HCT116 (cell line): ENCODE data around the gene INTS2. TPM values are rescaled to one million over a fixed set of nuclear protein-coding genes. Genes with fewer than 3 reads are reported as not detected.

Experiments
- ATAC-seq: fragments of 200-7000 bp; cut with Tn5 transposase; 2 replicates; pipeline ENCODE4 v1.9.1; 2020; ENCODE audit warnings: mild to moderate bottlenecking, moderate library complexity
- BruUV-seq: library from RNA; stranded (reverse); fragments of 400-500 nt; replicated peaks from 2 replicates; lab custom pipeline; 2021; lab: Mats Ljungman, UMichigan
- CTCF ChIA-PET: fragments of 300-600 bp; sonication (Branson Sonifier 250); formaldehyde crosslinking; loops from one replicate; lab custom pipeline; 2021; ENCODE audit warnings: antibody characterized with exemption; lab: Charles Lee
- POLR2A ChIA-PET: fragments of 300-600, 350-600 bp; sonication (Branson Sonifier 250); formaldehyde crosslinking; loops from one replicate; lab custom pipeline; 2021; ENCODE audit warnings: antibody characterized with exemption; lab: Charles Lee
- RAD21 ChIA-PET, 2 experiments: fragments of 300-600 bp; sonication (Branson Sonifier 250); formaldehyde crosslinking; loops; one replicate each; lab custom pipeline; 2023; ENCODE audit warnings: low total read pairs in 2 of 2; ENCODE audit not compliant: uncharacterized antibody in 2 of 2, unreplicated experiment in 2 of 2, low non-redundant PET in 1 of 2; lab: Charles Lee
- DNase-seq: peaks from one replicate; pipeline ENCODE4 v3.0.0-alpha.2; 2010; ENCODE audit warnings: low read depth, low spot score
- H2AFZ ChIP-seq: fragments of 200-600 bp; shearing (Covaris generic), sonication (generic); 2 replicates; pipeline ENCODE4 v1.6.1; 2017; ENCODE audit warnings: low read depth, mixed run types, mixed read lengths, antibody characterized with exemption, low read length; ENCODE audit not compliant: poor library complexity, severe bottlenecking
- H3K27ac ChIP-seq: 2 replicates; pipeline ENCODE4 v1.5.1; 2012; ENCODE audit warnings: low read depth, low read length
- H3K27me3 ChIP-seq: fragments of 200-600 bp; sonication (generic); 2 replicates; pipeline ENCODE4 v1.6.1; 2016; ENCODE audit warnings: mixed run types, low read length, mixed read lengths; ENCODE audit not compliant: insufficient read depth
- H3K36me3 ChIP-seq, 2 experiments: fragments of 200-500 bp in 1 of 2; fragments of 200-600 bp in 1 of 2; sonication (Bioruptor generic) in 1 of 2; sonication (generic) in 1 of 2; 2 replicates each; pipeline versions ENCODE4 v1.5.1 to v1.6.1; 2014 to 2016; ENCODE audit warnings: low read length in 2 of 2, inconsistent platforms in 1 of 2, mixed read lengths in 1 of 2, mixed run types in 1 of 2; ENCODE audit not compliant: insufficient read depth in 2 of 2, control insufficient read depth in 1 of 2
- H3K4me1 ChIP-seq, 2 experiments: fragments of 200-600 bp in 1 of 2; sonication (generic) in 1 of 2; 2 replicates each; pipeline versions ENCODE4 v1.5.1 to v1.6.1; 2012 to 2017; ENCODE audit warnings: low read length in 2 of 2, inconsistent platforms in 1 of 2, mild to moderate bottlenecking in 1 of 2, mixed read lengths in 1 of 2, mixed run types in 1 of 2, moderate library complexity in 1 of 2; ENCODE audit not compliant: insufficient read depth in 2 of 2, control insufficient read depth in 1 of 2
- H3K4me2 ChIP-seq: fragments of 200-600 bp; sonication (generic); 2 replicates; pipeline ENCODE4 v1.6.1; 2017; ENCODE audit warnings: mixed run types, low read length, mixed read lengths
- H3K4me3 ChIP-seq, 2 experiments: fragments of 200-600 bp in 1 of 2; sonication (generic) in 1 of 2; replicated peaks in 1 of 2; 2 replicates each; pipeline ENCODE4 v1.5.1; 2011 to 2016; ENCODE audit warnings: low read length in 2 of 2, control low read depth in 1 of 2, low read depth in 1 of 2, mild to moderate bottlenecking in 1 of 2, mixed read lengths in 1 of 2, mixed run types in 1 of 2
- H3K79me2 ChIP-seq: fragments of 200-600 bp; sonication (generic); 2 replicates; pipeline ENCODE4 v1.6.1; 2017; ENCODE audit warnings: mild to moderate bottlenecking, mixed run types, low read length, moderate library complexity, mixed read lengths; ENCODE audit not compliant: insufficient read depth
- H3K9ac ChIP-seq: fragments of 200-600 bp; sonication (generic); 2 replicates; pipeline ENCODE4 v1.6.1; 2016; ENCODE audit warnings: low read length, mixed read lengths
- H3K9me2 ChIP-seq: fragments of 200-600 bp; sonication (generic), shearing (Covaris generic); 2 replicates; pipeline ENCODE4 v1.6.1; 2017; ENCODE audit warnings: mixed run types, mild to moderate bottlenecking, moderate library complexity; ENCODE audit not compliant: insufficient read depth
- H3K9me3 ChIP-seq, 2 experiments: fragments of 200-500 bp in 1 of 2; fragments of 200-600 bp in 1 of 2; sonication (Bioruptor generic) in 1 of 2; sonication (generic) in 1 of 2; 2 replicates each; pipeline ENCODE4 v1.6.1; 2014 to 2017; ENCODE audit warnings: low read length in 2 of 2, mixed read lengths in 2 of 2, inconsistent platforms in 1 of 2, low read depth in 1 of 2, mild to moderate bottlenecking in 1 of 2, mixed run types in 1 of 2, moderate library complexity in 1 of 2; ENCODE audit not compliant: control insufficient read depth in 1 of 2, insufficient read depth in 1 of 2
- H4K20me1 ChIP-seq: fragments of 200-600 bp; sonication (generic), shearing (Covaris generic); 2 replicates; pipeline ENCODE4 v1.6.1; 2017; ENCODE audit warnings: mixed run types, mild to moderate bottlenecking, moderate library complexity; ENCODE audit not compliant: insufficient read depth
- ATF3 ChIP-seq: IDR thresholded peaks from 2 replicates; pipeline ENCODE4 v1.6.1; 2012
- CBX3 ChIP-seq: IDR thresholded peaks from 2 replicates; pipeline ENCODE4 v1.6.1; 2012; ENCODE audit warnings: low read depth
- CEBPB ChIP-seq: IDR thresholded peaks from 2 replicates; pipeline ENCODE4 v1.6.1; 2012; ENCODE audit warnings: low read depth
- EZH2 ChIP-seq: fragments of 200-600 bp; sonication (generic); IDR thresholded peaks from 2 replicates; pipeline ENCODE4 v1.6.1; 2017; ENCODE audit warnings: antibody characterized with exemption, mixed run types
- EZH2phosphoT487 ChIP-seq: fragments of 200-600 bp; IDR thresholded peaks from 2 replicates; pipeline ENCODE4 v1.6.1; 2018; ENCODE audit warnings: antibody characterized with exemption, borderline replicate concordance
- JUND ChIP-seq: IDR thresholded peaks from 2 replicates; pipeline ENCODE4 v1.6.1; 2012
- MAX ChIP-seq: IDR thresholded peaks from 2 replicates; pipeline ENCODE4 v1.6.1; 2012
- POLR2A ChIP-seq: IDR thresholded peaks from 2 replicates; pipeline ENCODE4 v1.7.0; 2011; ENCODE audit warnings: borderline replicate concordance; ENCODE audit not compliant: insufficient read depth, insufficient read length; ENCODE audit errors: extremely low read depth
- POLR2AphosphoS5 ChIP-seq: IDR thresholded peaks from 2 replicates; pipeline ENCODE4 v1.6.1; 2011; ENCODE audit warnings: mild to moderate bottlenecking, low read depth, low read length, moderate library complexity
- RAD21 ChIP-seq: IDR thresholded peaks from 2 replicates; pipeline ENCODE4 v1.6.1; 2012; ENCODE audit warnings: low read depth, mild to moderate bottlenecking
- REST ChIP-seq: IDR thresholded peaks from 2 replicates; pipeline ENCODE4 v1.6.1; 2012; ENCODE audit warnings: low read depth
- SIN3A ChIP-seq: IDR thresholded peaks from 2 replicates; pipeline ENCODE4 v1.6.1; 2012; ENCODE audit warnings: low read depth
- SP1 ChIP-seq: IDR thresholded peaks from 2 replicates; pipeline ENCODE4 v1.6.1; 2012; ENCODE audit warnings: low read depth
- SRF ChIP-seq: IDR thresholded peaks from 2 replicates; pipeline ENCODE4 v1.6.1; 2012; ENCODE audit warnings: low read depth
- TCF7L2 ChIP-seq: IDR thresholded peaks from 2 replicates; pipeline ENCODE4 v1.7.0; 2011; ENCODE audit warnings: borderline replicate concordance, inconsistent platforms; ENCODE audit not compliant: insufficient read depth, insufficient read length; ENCODE audit errors: extremely low read depth
- YY1 ChIP-seq: IDR thresholded peaks from 2 replicates; pipeline ENCODE4 v1.6.1; 2011; ENCODE audit warnings: low read length, low read depth, moderate library complexity, mild to moderate bottlenecking; ENCODE audit not compliant: insufficient replicate concordance; ENCODE audit errors: extremely low read depth
- ZBTB33 ChIP-seq: IDR thresholded peaks from 2 replicates; pipeline ENCODE4 v1.6.1; 2011; ENCODE audit warnings: mild to moderate bottlenecking, low read length, moderate library complexity; ENCODE audit not compliant: insufficient replicate concordance; ENCODE audit errors: extremely low read depth
- ZNF274 ChIP-seq: fragments of 200-500 bp; sonication (Bioruptor generic); IDR thresholded peaks from 2 replicates; pipeline ENCODE4 v1.6.1; 2014; ENCODE audit warnings: mild to moderate bottlenecking, low read depth, low read length, inconsistent platforms
- intact Hi-C: fragments of 100-400 bp; cut with micrococcal nuclease; formaldehyde crosslinking; loops from 2 replicates; pipeline ENCODE4 v1.10.0; 2022
- total RNA-seq: library from RNA; stranded (reverse); gene quantifications from one replicate; pipeline ENCODE4 v1.2.1, GENCODE V29; 2021; ENCODE audit not compliant: unreplicated experiment

INTS2 gene
- total RNA-seq, 1 experiment from 2014 or later = 40.5 TPM

- RAD21 ChIA-PET = no interaction called here
- CTCF ChIA-PET = no interaction called here
- TF ChIP-seq RAD21 (no peak), EZH2 (no peak), JUND (no peak), YY1 (no peak), CEBPB (no peak), ZNF274 (no peak), CBX3 (no peak), SIN3A (no peak), TCF7L2 (no peak), POLR2A (no peak), MAX (no peak), ZBTB33 (no peak), EZH2phosphoT487 (no peak), SP1 (no peak), SRF (no peak), POLR2AphosphoS5 (no peak), REST (no peak), ATF3 (no peak)
- H4K20me1 ChIP-seq = no peaks in the 10 kb centered on the region
- no peak overlapping the region for H3K4me3 ChIP-seq
- no peak overlapping the region for H2AFZ ChIP-seq
- intact Hi-C loops = no loop called here
- peaks cover 32 to 48% of the 10 kb centered on the region in 2 experiments for H3K36me3 ChIP-seq
- H3K9ac ChIP-seq = no peak overlapping the region
- H3K9me2 ChIP-seq = no peaks in the 10 kb centered on the region
- BruUV-seq = no TSS peak
- H3K4me1 ChIP-seq = no peaks in the 10 kb centered on the region
- DNase-seq (no peak), ATAC-seq (no peak)
- no peaks in the 10 kb centered on the region for H3K79me2 ChIP-seq
- no peaks in the 10 kb centered on the region for H3K9me3 ChIP-seq
- POLR2A ChIA-PET = no interaction called here
- no peaks in the 10 kb centered on the region for H3K27me3 ChIP-seq
- no peak overlapping the region for H3K4me2 ChIP-seq
- H3K27ac ChIP-seq = no peak overlapping the region
These were observed 24.5 kb downstream of the INTS2 start for GRCh38 chr17:61903251-61903650.
